Measurements from ENCODE around the gene SLC31A1.
A peak's percentile ranks its signal among the peaks of the same experiment; 100 is the strongest.

SLC31A1 gene

DNA sequence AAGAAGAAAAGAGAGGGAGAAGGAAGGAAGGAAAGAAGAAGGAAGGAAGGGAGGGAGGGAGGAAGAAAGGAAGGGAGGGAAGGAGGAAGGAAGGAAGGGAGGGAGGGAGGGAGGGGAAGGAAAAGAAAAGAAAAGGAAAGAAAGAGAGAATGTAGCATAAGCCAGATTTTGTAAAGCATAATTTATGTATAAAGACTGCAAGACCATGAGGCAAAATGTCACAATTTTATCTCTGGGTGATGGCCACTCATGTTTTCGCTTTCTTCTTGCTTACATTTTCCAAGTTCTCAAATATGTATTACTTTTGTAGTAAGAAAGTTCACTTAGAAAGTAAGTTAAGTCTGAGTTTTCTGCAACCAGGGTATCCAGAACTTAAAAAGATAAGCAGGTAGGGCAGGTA lies 85.2 kb downstream of the SLC31A1 start:
- DNase-seq (ENCODE audit: low spot score) = no peak

DNA sequence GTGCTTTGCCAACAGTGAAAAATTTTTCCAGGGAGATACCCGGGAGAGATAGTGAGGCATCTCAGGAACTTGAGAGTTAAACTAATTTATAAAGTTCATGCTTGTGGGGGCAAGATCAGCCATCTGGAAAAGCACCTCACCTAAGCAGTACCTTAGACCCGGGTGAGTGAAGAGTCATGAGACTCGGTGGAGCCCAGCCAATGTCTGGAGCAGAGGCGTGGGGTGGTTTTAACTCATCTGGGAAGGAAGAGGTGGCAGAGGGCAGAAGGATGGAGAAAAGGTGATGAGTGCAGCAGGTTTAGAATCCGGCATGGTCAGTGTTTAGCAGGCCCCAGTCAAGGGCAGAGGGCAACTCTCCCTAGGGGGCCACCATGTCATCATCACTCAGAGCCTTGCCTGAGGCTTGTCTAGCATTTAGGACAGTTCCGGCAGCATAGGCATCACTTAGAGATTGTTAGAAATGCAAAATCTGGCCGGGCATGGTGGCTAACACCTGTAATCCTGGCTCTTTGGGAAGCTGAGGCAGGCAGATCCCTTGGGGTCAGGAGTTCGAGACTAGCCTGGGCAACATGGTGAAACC lies 86.1 kb downstream of the SLC31A1 start:
- DNase-seq (ENCODE audit: low spot score) = no peak

DNA sequence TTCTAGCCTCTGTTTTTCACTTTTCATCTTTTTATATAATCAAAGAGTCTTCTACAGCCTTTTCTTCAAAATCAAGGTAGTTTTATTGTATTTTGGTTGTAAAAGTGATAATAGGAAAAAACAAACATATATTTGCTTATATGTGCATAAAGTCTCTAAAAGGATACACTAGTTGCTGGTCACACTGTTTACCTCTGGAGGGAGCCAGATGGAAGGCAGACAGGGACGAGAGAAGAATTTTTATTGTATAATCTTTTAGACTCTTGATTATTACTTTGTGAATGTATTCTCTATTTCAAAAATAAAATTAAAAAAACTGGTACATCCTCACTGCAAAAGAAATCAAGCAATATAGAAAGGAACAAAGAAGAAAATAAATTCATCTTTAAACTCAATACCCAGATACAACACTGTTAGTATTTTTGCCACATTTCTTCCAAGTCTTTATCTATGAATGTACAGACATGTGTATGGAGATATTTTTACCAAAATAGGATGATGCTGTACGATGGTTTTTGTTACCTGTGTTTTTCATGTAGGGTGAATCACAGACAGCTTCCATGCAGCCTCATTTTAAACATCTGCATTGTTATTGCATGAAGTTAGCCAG lies 88.0 kb downstream of the SLC31A1 start:
- DNase-seq (ENCODE audit: low spot score) = peak; percentile 11

DNA sequence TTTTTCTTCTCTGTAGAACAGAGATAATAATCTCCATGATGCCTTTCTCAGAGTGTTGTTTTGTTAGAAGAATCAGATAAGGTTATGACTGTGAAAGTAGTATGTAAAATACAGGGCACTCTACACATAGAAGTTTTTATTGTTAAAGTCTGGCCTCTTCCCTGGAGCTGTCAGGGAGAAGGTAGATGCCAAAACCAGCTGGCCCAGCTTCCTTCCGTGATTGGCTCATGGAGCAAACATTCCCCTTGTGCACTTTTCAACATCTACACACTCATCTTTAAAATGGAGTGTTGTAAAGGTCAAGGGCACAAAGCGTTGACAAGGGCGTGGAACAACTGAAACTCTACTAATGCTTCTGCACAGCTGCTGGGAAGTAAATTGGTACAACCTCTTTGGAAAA lies 89.2 kb downstream of the SLC31A1 start:
- DNase-seq (ENCODE audit: low spot score) = no peak

DNA sequence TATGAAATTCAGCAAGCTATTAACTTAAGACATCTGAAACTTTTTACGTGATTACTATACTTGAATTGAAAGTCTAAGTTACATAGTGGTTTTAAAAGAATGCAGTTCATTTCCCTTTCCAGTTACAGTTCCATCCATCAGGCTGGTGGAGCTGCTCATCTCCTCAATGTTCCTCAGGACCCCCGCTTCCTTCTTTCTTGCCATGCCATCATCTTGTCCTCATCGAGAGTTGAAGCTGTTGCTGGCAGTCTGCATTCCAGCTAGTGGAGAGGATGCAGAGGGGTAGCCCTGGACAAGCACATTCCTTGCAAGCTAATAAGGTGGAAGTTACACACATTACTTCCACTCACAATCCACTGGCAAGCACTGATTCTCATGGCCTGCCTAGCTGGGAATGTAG lies 90.6 kb downstream of the SLC31A1 start:
- no peak for DNase-seq (ENCODE audit: low spot score)

DNA sequence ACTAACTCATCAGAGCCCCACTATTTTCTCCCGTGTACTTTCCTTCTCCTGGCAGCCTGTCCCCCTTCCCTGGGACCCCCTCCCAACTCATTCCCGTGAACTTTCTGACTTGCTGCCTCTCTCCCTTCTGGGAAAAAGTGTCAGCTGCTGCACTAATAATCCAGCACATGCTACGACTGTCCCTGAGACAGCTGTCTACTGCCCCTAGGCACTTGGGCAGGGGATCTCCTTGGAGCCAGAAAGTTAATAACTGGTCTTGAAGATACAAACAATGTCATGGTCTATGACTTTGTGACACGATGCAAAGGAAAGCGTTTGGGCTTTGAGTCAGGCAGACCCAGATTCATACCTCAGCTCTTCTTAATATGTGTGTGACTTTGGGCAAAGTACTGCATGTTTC lies 91.9 kb downstream of the SLC31A1 start:
- no peak for DNase-seq (ENCODE audit: low spot score)
